HG02798 (cell line): Measurements from ENCODE around the gene SLIT1.

ENCODE experiments used
- ATAC-seq: cut with Tn5 transposase; IDR thresholded peaks from one replicate; pipeline ENCODE4 v1.9.1; 2021; ENCODE audit warnings: mild to moderate bottlenecking; ENCODE audit not compliant: unreplicated experiment, poor library complexity

The SLIT1 gene

GRCh38 chr10:97069576-97070362, 116.0 kb downstream of the SLIT1 start:
- ATAC-seq, result no peak

- ATAC-seq, result no peak
These were observed 116.7 kb downstream of the SLIT1 start for GRCh38 chr10:97069026-97069425.

- no peak for ATAC-seq
These were observed 117.9 kb downstream of the SLIT1 start for GRCh38 chr10:97067716-97068391.

GRCh38 chr10:97066877-97067555, 118.7 kb downstream of the SLIT1 start:
- ATAC-seq, result no peak

GRCh38 chr10:97065686-97066660, 119.8 kb downstream of the SLIT1 start:
- no peak for ATAC-seq

- no peak for ATAC-seq
These were observed 120.6 kb downstream of the SLIT1 start for GRCh38 chr10:97065128-97065527.

- ATAC-seq, result no peak
These were observed 121.5 kb downstream of the SLIT1 start for GRCh38 chr10:97063983-97064837.

- no peak for ATAC-seq
These were observed 122.3 kb downstream of the SLIT1 start for GRCh38 chr10:97063271-97063982.

- no peak for ATAC-seq
These were observed 123.3 kb downstream of the SLIT1 start for GRCh38 chr10:97062456-97062855.

GRCh38 chr10:97062046-97062445, 123.7 kb downstream of the SLIT1 start:
- ATAC-seq, result no peak

- no peak for ATAC-seq
These were observed 124.3 kb downstream of the SLIT1 start for GRCh38 chr10:97061423-97061822.

- no peak for ATAC-seq
These were observed 125.2 kb downstream of the SLIT1 start for GRCh38 chr10:97060441-97061084.

- ATAC-seq, result no peak
These were observed 125.9 kb downstream of the SLIT1 start for GRCh38 chr10:97059872-97060205.

GRCh38 chr10:97059006-97059871, 126.5 kb downstream of the SLIT1 start:
- no peak for ATAC-seq

GRCh38 chr10:97058521-97058920, 127.2 kb downstream of the SLIT1 start:
- ATAC-seq, result no peak

- no peak for ATAC-seq
These were observed 128.1 kb downstream of the SLIT1 start for GRCh38 chr10:97057491-97058235.
